Measurements from ENCODE around the gene SND1.
"Not testable (repeated sequence)": the region's sequence is repeated elsewhere in the genome, so short reads cannot be mapped to it uniquely, and the experiment has no call there.

SND1 gene

DNA sequence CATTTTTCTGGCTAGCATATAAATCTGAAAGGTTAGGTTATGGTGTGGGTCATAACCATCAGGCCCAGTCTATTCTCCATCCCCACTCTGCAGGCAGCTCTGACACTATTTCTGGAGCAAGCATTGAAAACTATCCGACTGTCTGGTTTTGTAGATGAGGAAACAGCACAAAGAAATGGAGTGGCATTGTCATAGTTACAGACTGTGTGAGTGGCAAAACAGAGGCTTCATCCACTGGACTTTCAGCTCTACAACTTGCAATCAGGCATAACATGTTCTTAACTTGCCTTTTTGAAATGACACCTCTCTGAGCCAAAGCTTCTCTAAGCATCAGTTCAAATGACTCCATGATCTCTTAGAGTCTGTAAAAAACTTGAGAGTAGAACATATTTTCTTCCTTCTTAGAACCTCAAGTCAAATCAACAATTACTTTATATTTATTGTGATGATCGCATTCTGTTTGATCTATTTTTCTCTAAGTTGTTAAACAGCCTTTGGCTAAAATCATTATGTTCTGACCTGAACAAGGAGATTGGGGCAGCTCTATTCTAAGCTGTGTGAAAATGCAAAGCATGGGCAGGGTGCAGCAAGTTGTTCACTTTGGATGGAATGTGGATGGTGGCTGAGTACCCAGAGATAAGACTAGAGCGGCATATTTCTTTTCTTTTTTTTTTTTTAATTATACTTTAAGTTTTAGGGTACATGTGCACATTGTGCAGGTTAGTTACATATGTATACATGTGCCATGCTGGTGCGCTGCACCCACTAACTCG, 310.8 kb downstream of the SND1 start:
- DNase-seq (ENCODE audit: low spot score): no peak

DNA sequence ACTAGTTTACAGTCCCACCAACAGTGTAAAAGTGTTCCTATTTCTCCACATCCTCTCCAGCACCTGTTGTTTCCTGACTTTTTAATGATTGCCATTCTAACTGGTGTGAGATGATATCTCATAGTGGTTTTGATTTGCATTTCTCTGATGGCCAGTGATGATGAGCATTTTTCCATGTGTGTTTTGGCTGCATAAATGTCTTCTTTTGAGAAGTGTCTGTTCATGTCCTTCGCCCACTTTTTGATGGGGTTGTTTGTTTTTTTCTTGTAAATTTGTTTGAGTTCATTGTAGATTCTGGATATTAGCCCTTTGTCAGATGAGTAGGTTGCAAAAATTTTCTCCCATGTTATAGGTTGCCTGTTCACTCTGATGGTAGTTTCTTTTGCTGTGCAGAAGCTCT, 311.9 kb downstream of the SND1 start:
- not testable (repeated sequence) for DNase-seq (ENCODE audit: low spot score)

DNA sequence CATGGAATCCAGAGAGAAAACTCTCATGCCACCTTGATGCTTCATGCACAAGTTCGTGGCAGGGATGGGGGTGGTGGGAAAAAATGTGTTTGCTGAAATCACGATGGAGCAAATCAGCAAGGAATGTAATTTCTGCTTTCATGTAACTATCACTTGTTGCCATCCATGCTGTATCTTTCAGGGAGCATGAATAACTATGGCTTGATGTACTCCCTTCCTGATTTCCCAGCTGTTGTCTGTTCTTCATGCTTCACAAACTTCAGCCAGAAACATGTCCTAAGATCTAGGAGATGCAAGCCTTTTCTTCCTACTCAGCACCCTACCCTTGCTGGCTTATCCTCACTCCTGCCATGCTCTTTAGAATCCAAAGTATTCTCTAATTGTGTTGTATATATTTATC, 315.3 kb downstream of the SND1 start:
- no peak for DNase-seq (ENCODE audit: low spot score)

DNA sequence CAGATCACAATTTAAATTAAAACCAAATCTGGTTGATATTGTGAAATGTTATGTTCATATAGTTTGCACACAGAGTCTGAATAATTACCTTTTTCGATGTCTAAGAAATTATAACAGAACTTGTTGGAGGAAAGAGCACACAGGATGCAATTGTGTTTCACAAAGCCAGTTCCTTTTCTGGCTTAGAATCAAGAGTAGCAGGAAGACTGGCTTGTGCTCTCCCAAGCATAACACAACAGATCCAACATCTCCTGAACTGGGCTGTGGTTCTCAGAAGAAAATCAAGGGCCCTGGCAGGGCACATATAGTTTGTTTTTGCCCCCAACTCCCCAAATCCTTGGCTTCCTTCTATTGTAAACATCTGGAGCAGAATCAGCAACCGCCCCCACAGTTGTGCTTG, 316.6 kb downstream of the SND1 start:
- DNase-seq (ENCODE audit: low spot score): no peak

DNA sequence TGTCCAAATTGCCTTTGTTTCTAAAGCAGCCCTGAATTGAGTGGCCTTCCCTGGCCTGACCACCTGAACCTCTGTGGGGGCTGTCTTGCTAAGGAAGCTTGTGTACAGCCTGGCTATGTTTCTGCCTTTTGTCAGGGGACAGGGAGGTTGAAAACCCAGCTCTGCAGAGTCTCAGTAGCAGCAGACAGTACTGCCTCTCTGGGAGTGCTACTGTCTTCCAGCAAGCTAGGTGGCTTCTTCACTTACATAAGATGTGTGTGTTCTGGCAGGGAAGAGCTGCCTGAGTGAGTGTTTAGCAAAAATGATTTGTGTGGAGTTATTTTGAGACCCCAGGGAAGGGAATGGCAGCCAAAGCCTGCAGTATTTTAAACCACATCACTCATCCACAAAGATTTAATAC, 321.8 kb downstream of the SND1 start:
- no peak for DNase-seq (ENCODE audit: low spot score)

DNA sequence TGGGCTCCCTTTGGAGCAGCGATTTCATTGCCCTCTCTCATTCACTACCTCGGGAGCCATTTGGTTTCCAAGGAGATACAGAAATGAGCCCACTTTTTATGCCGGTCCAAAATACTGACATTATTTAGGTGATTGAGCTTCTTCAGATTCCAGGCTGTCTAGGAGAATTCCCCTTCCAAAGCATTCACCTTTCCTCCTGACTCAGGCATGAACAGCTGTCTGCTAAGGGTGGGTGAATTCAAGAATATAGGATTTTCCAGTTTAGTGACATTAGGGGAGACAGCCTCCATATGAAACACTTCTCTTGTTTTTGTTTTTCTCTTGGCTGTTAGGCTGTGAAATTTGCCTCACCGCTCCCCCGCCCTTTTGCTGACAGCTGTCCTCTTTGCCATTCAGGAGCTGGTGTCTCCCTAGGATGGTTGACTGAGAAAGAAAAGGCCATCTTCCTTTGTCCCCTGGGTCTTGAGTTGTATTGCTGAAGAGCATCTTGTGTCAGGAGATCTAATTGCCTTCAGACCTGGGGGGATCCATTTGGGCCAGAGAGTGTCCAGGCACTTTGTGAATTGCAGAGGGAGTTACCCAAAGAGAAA, 322.5 kb downstream of the SND1 start:
- no peak for DNase-seq (ENCODE audit: low spot score)

DNA sequence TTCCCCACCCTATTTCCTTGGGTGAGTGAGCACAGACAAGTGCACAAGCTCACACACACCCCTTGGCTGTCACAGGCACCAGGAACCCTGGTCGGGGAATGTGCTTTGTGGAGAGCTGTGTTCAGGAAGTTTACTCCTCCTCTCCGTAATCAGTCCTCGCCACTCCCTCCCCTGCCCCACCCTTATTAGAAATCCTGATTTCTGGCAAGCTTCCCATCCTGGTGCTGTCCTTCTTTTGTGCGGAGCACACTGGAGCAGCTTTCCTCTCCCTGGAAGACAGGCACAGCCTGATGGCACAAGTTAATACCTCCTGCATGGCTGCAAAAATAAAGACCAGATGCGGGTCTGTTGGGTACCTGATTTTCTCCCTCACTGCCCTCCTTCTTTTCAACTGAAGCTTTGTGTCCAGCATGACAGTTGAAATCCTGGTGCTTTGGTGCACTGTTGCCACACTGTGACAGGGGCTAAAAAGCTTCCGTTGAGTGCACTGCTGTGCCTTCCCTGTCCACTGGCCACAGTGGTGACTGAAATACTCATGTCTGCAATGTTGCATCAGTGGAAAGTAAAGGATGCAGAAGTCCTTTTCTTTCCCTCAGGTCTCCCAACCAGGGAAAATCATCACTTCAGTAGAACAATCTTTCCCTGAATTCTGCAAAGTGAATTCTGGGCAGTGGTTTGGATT, 324.2 kb downstream of the SND1 start:
- no peak for DNase-seq (ENCODE audit: low spot score)

DNA sequence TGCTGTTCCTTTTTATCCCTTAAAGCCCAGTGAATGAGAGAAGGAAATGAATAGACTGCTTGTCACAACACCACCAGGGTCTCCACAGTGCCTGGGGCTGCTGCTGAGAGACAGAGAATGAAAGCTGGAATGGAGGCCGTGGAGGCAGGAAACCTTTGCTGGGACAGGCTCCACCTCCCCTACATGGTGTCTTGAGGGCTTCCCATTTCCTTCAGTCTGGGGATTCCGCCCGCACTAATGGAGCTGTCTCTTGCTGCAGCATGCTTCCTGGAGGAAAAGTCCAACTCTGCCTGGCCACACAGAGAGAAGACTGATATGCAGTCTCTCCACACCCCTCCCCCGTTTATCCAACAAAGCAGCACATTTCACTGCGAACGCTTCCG, 324.7 kb downstream of the SND1 start:
- no peak for DNase-seq (ENCODE audit: low spot score)

DNA sequence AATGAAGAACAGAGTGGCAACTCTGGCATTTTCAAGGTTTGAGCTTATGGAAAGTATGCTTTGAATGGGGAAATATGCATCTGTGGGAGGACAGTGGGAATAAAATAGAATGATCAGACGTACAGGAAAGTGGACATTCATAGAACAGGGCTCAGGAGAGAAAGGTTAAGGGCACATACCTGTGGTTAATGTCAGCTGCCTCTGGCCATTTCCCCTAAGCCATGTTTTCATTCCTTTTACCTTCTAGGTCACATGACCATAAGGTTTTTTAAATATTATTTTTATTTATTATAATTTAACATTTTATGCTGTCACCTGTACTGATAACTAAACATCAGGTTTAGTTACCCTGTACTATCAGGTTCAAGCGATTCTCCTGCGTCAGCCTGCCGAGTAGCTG, 326.4 kb downstream of the SND1 start:
- no peak for DNase-seq (ENCODE audit: low spot score)

DNA sequence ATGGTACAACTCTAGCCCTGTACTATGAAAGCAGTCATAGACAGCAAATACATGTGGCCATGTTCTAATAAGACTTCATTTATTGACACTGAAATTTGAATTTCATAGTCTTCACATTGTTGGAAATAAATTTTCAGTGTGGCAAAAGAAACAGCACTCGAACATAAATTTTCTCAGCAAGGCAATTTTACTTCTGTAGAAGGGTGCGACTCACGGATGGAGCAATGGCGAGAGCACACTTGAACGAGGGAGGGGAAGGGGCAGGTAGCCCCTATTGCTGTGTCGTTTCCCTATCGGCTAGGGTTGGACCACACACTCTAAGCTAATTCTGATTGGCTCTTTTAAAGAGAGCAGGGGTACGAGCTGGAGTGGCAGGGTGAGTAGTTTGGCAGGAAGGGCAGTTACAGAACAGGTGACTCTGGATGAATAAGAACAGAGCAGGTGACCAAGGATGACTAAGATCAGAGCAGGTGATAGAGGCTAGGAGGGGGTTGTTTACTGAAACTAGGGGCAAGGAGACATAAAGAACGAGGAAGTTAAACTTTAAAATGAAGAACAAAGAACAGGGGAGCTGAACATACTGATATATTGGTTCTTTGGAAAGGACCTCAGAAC, 327.2 kb downstream of the SND1 start:
- DNase-seq (ENCODE audit: low spot score): no peak

DNA sequence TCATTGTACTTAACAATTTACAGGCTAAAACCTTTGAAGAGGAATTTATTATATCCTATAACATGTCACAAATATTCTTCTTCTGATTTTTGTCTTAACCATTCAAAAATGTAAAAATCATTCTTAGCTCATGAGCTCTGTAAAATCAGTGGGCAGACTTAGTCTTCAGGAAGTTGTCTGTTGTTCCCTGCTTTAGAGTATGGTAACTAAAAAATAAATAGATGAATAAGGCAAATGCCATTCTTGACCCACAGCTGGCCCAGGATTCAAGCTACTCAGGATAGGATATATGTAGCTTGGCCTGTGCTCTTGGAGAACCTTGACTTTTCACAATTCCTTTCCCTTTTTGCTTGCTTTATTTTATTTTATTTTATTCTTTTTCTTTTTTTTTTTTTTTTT, 327.7 kb downstream of the SND1 start:
- no peak for DNase-seq (ENCODE audit: low spot score)

DNA sequence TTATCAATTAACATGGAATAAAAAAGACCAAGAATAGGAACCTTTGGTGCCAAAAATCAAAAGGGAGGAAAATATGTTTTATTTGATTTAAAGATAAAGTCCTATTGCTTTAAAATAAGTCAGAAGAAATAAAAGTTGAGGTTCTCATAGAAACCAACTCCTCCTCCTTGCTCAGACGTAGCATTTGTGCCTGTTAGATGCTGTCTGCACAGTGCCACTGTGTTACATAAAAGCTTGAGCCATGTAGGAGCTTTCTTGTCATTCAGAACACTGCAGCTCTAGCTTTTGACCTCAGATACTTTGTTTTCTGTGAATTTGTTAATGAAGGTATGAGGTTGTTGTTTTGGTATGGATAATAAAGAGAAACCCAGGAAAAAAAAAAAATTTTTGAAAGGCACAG, 328.9 kb downstream of the SND1 start:
- no peak for DNase-seq (ENCODE audit: low spot score)

DNA sequence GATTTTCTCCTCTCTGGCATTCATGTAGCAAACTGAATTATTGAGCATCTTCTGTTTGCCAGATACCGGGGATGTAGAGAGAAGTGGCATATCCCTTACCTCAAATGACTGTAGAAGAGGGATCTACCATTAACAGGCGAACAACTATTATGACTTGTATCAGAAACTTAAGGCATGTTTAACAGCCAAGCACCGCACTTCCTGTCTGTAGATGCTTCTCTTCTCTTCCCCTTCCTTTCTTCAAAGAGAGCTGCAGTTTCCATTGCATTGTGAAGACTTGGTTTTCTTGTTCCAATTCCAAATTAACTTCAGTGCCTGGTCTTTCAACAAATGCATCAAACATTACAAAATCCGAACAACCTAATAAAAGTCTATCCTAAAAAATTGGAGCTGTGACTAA, 330.0 kb downstream of the SND1 start:
- no peak for DNase-seq (ENCODE audit: low spot score)

DNA sequence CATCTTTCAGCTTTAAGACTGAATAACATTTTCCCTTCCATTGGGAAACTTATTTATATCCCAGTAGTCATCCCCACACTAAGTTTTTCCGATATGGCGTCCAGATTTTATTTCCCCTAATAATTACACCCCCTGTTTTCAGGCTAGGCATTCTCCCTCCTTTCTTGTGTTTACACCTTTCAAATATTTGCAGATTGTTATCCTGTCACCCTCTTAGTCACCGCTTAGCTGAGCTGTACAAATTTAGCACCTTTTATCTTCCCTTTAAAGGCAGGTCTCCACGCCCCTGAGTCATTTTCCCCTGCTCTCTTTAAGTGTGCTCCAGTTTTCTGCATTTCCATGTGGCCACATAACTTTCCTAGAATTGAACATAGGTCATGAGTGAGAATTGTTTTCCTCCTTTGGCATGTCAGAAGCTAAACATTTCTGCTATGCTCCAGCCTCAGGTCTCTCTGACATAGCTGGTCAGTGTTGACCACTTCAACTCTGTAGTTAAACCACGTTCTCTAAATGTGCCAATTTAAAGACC, 331.9 kb downstream of the SND1 start:
- peak; percentile 21 for DNase-seq (ENCODE audit: low spot score)

DNA sequence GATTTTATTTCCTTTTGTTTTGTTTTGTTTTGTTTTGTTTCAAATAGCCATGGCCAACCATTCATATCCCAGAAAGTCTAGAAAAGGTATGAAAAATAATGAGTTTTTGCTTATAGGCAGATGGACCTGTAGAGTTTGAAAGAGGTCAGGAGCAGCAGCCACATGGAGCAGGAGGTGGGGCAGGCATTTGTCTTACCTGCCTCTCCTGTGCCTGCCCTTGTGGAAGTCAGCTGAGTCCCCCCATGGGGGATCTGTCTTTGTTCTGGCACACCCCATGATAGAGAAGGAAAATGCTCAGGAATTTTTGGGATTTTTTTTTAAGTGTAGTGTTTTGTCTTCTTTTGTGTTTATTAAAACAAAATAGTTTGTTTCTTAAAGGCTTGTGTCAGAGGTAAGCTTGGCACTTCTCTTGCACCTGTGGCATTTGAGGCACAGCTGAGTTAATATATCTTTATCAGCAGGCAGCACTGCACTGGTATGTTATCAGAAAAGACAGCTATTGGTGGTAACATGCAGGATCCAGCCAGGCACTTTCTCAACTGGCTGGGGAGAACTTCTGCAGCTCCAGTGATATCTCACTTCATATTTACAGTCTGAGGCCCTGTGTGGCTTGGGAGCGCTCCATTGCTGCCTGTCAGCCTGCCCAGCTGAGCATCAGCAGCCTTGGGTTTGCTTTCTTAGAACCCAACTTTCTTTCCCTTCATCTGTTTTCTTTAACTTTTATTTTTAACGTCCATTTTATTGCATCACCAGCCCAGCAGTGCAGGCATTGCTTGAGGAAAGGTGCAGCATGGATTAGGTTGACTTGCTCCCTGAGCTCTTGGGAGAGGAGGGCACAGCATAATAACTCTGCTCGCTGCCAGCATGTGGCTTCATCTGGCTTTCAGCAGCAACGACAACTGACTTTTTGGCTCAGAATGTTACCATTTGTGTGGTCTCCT, 334.9 kb downstream of the SND1 start:
- no peak for DNase-seq (ENCODE audit: low spot score)

DNA sequence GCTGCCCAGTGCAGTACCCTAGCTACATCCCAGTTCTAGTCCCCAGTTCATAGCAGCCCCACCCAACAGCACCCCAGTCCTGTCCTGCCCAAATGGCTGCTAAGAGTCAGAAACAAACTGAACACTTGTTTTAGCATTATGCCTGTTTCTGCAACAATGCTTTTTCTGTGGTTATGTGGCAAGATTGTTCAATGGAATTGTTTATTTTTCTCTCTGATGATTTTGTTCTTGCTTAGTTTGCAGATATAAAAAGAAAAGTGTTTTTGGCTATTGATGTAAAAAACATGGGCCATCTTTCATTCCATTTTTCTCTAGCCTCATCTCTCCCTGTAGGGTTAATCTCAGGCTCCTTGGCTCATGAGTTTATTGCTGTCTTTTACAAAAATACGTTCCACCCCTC, 336.8 kb downstream of the SND1 start:
- no peak for DNase-seq (ENCODE audit: low spot score)

DNA sequence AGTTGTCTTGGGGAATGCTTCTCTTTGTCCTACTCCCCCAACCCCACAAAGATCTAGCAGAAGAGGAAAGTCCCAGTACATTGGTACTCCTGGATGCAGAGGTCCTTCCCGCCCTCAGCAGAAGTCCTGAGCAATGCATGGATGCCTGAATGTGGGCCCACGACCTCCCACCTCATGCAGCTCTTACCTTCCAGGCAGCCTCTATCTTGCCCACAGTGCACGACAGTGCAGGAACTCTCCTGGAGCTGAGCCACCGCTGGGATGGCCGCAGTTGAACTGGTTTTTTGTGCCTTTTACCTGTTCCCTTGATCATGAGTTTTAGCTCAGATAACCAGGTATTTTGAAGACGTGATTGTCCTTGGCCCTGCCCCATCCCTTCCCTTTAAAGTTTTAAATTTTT, 341.3 kb downstream of the SND1 start:
- no peak for DNase-seq (ENCODE audit: low spot score)

DNA sequence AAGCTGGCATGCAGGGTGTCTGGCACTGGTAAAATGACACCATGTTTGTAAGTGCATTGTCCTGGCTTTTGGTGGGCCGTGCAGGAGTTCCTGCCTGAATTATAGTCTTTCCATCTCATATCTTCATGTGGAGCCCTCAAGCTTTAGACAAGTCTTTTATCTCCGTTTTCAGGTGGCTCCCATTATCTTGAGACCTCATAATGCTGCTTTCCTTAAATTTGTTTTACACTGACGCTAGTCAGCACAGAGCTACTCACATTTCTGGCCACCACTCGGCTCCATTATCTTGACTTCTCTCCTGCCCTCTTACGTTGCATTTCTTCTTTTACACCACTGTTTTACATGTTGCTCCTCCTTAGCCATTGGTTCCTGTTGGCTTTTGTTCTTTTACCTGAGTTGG, 342.0 kb downstream of the SND1 start:
- no peak for DNase-seq (ENCODE audit: low spot score)

DNA sequence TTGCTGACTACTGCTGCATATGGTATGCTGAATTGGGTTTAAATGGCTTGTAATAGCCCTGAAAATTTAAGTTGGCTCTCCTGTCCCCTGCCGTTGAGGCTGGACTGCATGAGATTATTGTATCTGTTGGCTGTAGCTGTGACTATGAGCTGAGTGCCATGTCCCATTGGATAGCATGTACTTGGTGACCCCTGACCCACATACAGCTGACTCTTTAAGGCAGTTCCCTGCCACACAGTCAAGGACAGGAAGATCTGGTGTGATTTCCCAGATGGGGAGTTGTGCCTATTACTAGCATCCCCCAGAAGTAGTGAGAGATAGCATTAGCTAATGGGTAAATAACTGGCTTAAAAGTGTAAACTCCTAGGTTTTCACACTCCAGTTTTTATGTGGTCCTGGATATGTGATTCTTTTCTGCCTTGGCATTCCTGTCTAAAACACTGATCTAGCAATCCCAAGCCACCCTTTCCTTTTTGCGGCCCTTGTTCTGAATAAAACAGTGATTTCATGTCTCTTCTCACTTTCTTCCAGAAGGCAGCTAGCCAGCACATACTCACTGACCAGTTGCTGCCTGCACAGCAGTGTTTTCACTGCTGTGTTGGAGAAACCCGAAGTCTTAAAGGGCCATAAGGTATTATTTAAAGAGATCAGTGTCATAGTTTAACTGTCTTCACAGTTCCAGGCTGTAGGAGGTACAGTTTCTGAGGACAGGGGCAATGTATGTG, 343.3 kb downstream of the SND1 start:
- DNase-seq (ENCODE audit: low spot score): no peak

DNA sequence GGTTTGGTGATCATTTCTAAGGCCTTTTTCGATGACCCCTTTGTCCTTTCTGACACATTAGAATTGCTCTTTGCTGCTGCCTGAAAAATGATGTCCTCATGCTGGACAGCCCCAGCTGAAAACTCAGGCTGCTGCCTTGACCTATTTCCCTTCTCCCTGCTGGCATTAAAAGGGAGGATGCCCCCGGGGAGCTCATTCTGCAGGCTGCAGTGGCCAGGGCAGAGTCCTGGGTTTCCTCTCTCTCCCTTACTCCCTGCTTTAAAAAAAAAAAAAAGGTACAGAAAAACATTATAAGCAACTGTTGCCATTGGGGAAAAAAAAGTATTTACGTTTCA, 343.9 kb downstream of the SND1 start:
- DNase-seq (ENCODE audit: low spot score): no peak
